WI38 (cell line): ENCODE measurements around the gene PLEKHA7.

ENCODE experiments used
- H3K4me3 ChIP-seq: 2 replicates; pipeline ENCODE4 v1.5.1; 2011; ENCODE audit warnings: low read depth, mild to moderate bottlenecking, control low read depth, low read length
- CTCF ChIP-seq: IDR thresholded peaks from 2 replicates; pipeline ENCODE4 v1.5.1; 2012; ENCODE audit warnings: low read depth, mild to moderate bottlenecking, control low read depth, low read length

PLEKHA7 gene

GRCh38 chr11:16935518-16936302 lies 78.5 kb downstream of the PLEKHA7 start:
- peak; percentile 61 for TF ChIP-seq CTCF
- H3K4me3 ChIP-seq = no peak overlapping the region

GRCh38 chr11:16933756-16934603 lies 80.2 kb downstream of the PLEKHA7 start:
- H3K4me3 ChIP-seq = no peak overlapping the region
- no peak for TF ChIP-seq CTCF

- TF ChIP-seq CTCF = no peak
- H3K4me3 ChIP-seq = no peak overlapping the region
These were observed 80.9 kb downstream of the PLEKHA7 start for GRCh38 chr11:16933291-16933690.

- no peak overlapping the region for H3K4me3 ChIP-seq
- no peak for TF ChIP-seq CTCF
These were observed 86.2 kb downstream of the PLEKHA7 start for GRCh38 chr11:16928044-16928443.

- no peak overlapping the region for H3K4me3 ChIP-seq
- no peak for TF ChIP-seq CTCF
These were observed 87.2 kb downstream of the PLEKHA7 start for GRCh38 chr11:16926883-16927626.

GRCh38 chr11:16925561-16926065 lies 88.6 kb downstream of the PLEKHA7 start:
- TF ChIP-seq CTCF = no peak
- 0 out of 2 replicates have a peak overlapping the region, but pooled peaks have one; percentile 22 for H3K4me3 ChIP-seq
